ENCODE data around the gene DRP2. TPM values are rescaled to one million over a fixed set of nuclear protein-coding genes. Genes with fewer than 3 reads are reported as not detected.

DRP2 gene
- 0.06 to 0.19 TPM (median 0.16 TPM) in 5 replicates for total RNA-seq (2022; extraction: Qiagen RNA extraction; ENCODE audit: low read depth)

GRCh38 chrX:101219116-101219863 is at the start of gene DRP2:
DRP2 (plus strand) TSS chrX:101219786; CDS start chrX:101231648, 11,862 bp downstream.

GRCh38 chrX:101290957-101291603 is 71.5 kb downstream of the DRP2 start, which contains the start of gene TAF7L:
TAF7L (minus strand) TSS chrX:101291334; CDS start chrX:101287543, 3,791 bp downstream.

Other genes with a start within 250 kb of the DRP2 start
- gene TRMT2B, start 167.7 kb upstream of the DRP2 start, total RNA-seq (2022; extraction: Qiagen RNA extraction; ENCODE audit: low read depth) = 13.4 to 16.5 TPM (median 13.9 TPM) in 5 replicates
- not detected in 5 replicates for gene TMEM35A, start 140.9 kb upstream of the DRP2 start, total RNA-seq (2022; extraction: Qiagen RNA extraction; ENCODE audit: low read depth)
- gene CENPI, start 121.6 kb upstream of the DRP2 start, total RNA-seq (2022; extraction: Qiagen RNA extraction; ENCODE audit: low read depth) = 9.7 to 15.4 TPM (median 12.8 TPM) in 5 replicates
- 0.05 to 0.16 TPM (median 0.08 TPM) in 4 of 5 replicates, not detected in the other for gene TAF7L, start 71.5 kb downstream of the DRP2 start, total RNA-seq (2022; extraction: Qiagen RNA extraction; ENCODE audit: low read depth)
- gene TIMM8A, start 129.0 kb downstream of the DRP2 start, total RNA-seq (2022; extraction: Qiagen RNA extraction; ENCODE audit: low read depth) = 26.9 to 32.5 TPM (median 30.7 TPM) in 5 replicates
- 0.12 to 0.34 TPM (median 0.14 TPM) in 5 replicates for gene BTK, start 166.4 kb downstream of the DRP2 start, total RNA-seq (2022; extraction: Qiagen RNA extraction; ENCODE audit: low read depth)
- gene RPL36A, start 171.2 kb downstream of the DRP2 start, total RNA-seq (2022; extraction: Qiagen RNA extraction; ENCODE audit: low read depth) = 2,398 to 3,331 TPM (median 2,513 TPM) in 5 replicates
- 168 to 203 TPM (median 180 TPM) in 5 replicates for gene GLA, start 188.1 kb downstream of the DRP2 start, total RNA-seq (2022; extraction: Qiagen RNA extraction; ENCODE audit: low read depth)
- gene HNRNPH2, start 188.4 kb downstream of the DRP2 start, total RNA-seq (2022; extraction: Qiagen RNA extraction; ENCODE audit: low read depth) = 51.6 to 61.4 TPM (median 57.3 TPM) in 5 replicates

All from A549 treated with GW870086 at 1 μM for 4 hours (cell line).